ENCODE results near the gene UBE2I.

The UBE2I gene

GRCh38 chr16:1344499-1344898 lies 35.1 kb downstream of the UBE2I start:
- no peak for DNase-seq

- no peak for DNase-seq
These were observed 35.7 kb downstream of the UBE2I start for GRCh38 chr16:1345087-1345486.

GRCh38 chr16:1345651-1346421 lies 36.4 kb downstream of the UBE2I start:
- DNase-seq: no peak

- DNase-seq: no peak
These were observed 37.2 kb downstream of the UBE2I start for GRCh38 chr16:1346422-1347285.

- no peak for DNase-seq
These were observed 37.9 kb downstream of the UBE2I start for GRCh38 chr16:1347286-1347855.

GRCh38 chr16:1347962-1348361 lies 38.5 kb downstream of the UBE2I start:
- no peak for DNase-seq

- no peak for DNase-seq
These were observed 39.0 kb downstream of the UBE2I start for GRCh38 chr16:1348441-1348840.

GRCh38 chr16:1348926-1349325 lies 39.5 kb downstream of the UBE2I start:
- DNase-seq: no peak

GRCh38 chr16:1349351-1349750 lies 39.9 kb downstream of the UBE2I start:
- no peak for DNase-seq

- no peak for DNase-seq
These were observed 40.5 kb downstream of the UBE2I start for GRCh38 chr16:1349951-1350350.

- DNase-seq: no peak
These were observed 41.3 kb downstream of the UBE2I start for GRCh38 chr16:1350691-1351090.

GRCh38 chr16:1351215-1351581 lies 41.8 kb downstream of the UBE2I start:
- DNase-seq: no peak

GRCh38 chr16:1351582-1352362 lies 42.3 kb downstream of the UBE2I start, which contains the start of the genes GNPTG and TSR3:
TSS of gene GNPTG (plus strand) at chr16:1351931. CDS start at chr16:1351966, 35 bp downstream.
TSS of gene TSR3 (minus strand) at chr16:1351878. CDS start at chr16:1351804, 74 bp downstream.
- DNase-seq: peak; percentile 85

- no peak for DNase-seq
These were observed 45.5 kb downstream of the UBE2I start for GRCh38 chr16:1354815-1355540.

GRCh38 chr16:1355591-1355990 lies 46.2 kb downstream of the UBE2I start:
- no peak for DNase-seq

- DNase-seq: no peak
These were observed 46.8 kb downstream of the UBE2I start for GRCh38 chr16:1356061-1356900.

GRCh38 chr16:1357906-1358566 lies 48.6 kb downstream of the UBE2I start:
- no peak for DNase-seq

- no peak for DNase-seq
These were observed 52.4 kb downstream of the UBE2I start for GRCh38 chr16:1361685-1362360.

GRCh38 chr16:1362807-1363206 lies 53.4 kb downstream of the UBE2I start:
- DNase-seq: no peak

GRCh38 chr16:1363501-1364041 lies 54.1 kb downstream of the UBE2I start:
- peak; percentile 75 for DNase-seq

All from activated naive CD4-positive, alpha-beta T cell treated with anti-CD3 and anti-CD28 coated beads, Interleukin-2, amount 50 U/mL, for 16 hours (primary cell).